GM19397 (cell line): ENCODE results near the gene RERE.

Source experiments
- ATAC-seq: cut with Tn5 transposase; IDR thresholded peaks from one replicate; pipeline ENCODE4 v1.9.1; 2021; ENCODE audit warnings: mild to moderate bottlenecking, moderate library complexity; ENCODE audit not compliant: unreplicated experiment

Gene RERE

GRCh38 chr1:8493916-8494540 is 323.4 kb downstream of the RERE start:
- no peak for ATAC-seq

GRCh38 chr1:8487249-8487648 is 330.2 kb downstream of the RERE start:
- no peak for ATAC-seq

- no peak for ATAC-seq
Observed at GRCh38 chr1:8486047-8486446, 331.4 kb downstream of the RERE start.

- no peak for ATAC-seq
Observed at GRCh38 chr1:8483586-8483985, 333.9 kb downstream of the RERE start.

GRCh38 chr1:8482979-8483381 is 334.5 kb downstream of the RERE start:
- no peak for ATAC-seq

GRCh38 chr1:8481650-8482380 is 335.6 kb downstream of the RERE start:
- ATAC-seq: no peak

GRCh38 chr1:8478566-8478965 is 338.9 kb downstream of the RERE start:
- ATAC-seq: no peak

- no peak for ATAC-seq
Observed at GRCh38 chr1:8477983-8478362, 339.5 kb downstream of the RERE start.

- ATAC-seq: peak; percentile 84
Observed at GRCh38 chr1:8477166-8477982, 340.1 kb downstream of the RERE start.

GRCh38 chr1:8476006-8476405 is 341.4 kb downstream of the RERE start:
- ATAC-seq: no peak

- ATAC-seq: no peak
Observed at GRCh38 chr1:8474369-8474768, 343.1 kb downstream of the RERE start.

- no peak for ATAC-seq
Observed at GRCh38 chr1:8473891-8474300, 343.5 kb downstream of the RERE start.

GRCh38 chr1:8473121-8473875 is 344.1 kb downstream of the RERE start:
- ATAC-seq: no peak

GRCh38 chr1:8472668-8473067 is 344.8 kb downstream of the RERE start:
- no peak for ATAC-seq

GRCh38 chr1:8471451-8471850 is 346.0 kb downstream of the RERE start:
- ATAC-seq: no peak

- ATAC-seq: no peak
Observed at GRCh38 chr1:8468751-8469150, 348.7 kb downstream of the RERE start.

- ATAC-seq: no peak
Observed at GRCh38 chr1:8467308-8467707, 350.1 kb downstream of the RERE start.

- ATAC-seq: no peak
Observed at GRCh38 chr1:8465692-8466091, 351.7 kb downstream of the RERE start.

GRCh38 chr1:8465013-8465412 is 352.4 kb downstream of the RERE start:
- no peak for ATAC-seq

GRCh38 chr1:8464377-8464776 is 353.1 kb downstream of the RERE start:
- no peak for ATAC-seq
